K562 (cell line): Measurements from ENCODE around the gene HPD. TPM values are rescaled to one million over a fixed set of nuclear protein-coding genes. Genes with fewer than 3 reads are reported as not detected.

ENCODE experiments used
- BACH1 ChIP-seq: fragments of 200-800 bp; sonication (Bioruptor generic); IDR thresholded peaks from 2 replicates; pipeline ENCODE4 v1.6.1; 2016; ENCODE audit warnings: missing genetic modification characterization, missing compliant biosample characterization
- CAMTA2 ChIP-seq: fragments of 250-450 bp; sonication (Bioruptor Pico); conservative IDR thresholded peaks from 2 replicates; pipeline ENCODE4 v1.5.1; 2022
- COPS2 ChIP-seq: fragments of 450-650 bp; conservative IDR thresholded peaks from 2 replicates; pipeline ENCODE4 v1.6.1; 2016; ENCODE audit warnings: mild to moderate bottlenecking, moderate library complexity
- LCOR ChIP-seq: sonication (generic); formaldehyde crosslinking; IDR thresholded peaks from 2 replicates; pipeline ENCODE4 v1.8.0; 2022; ENCODE audit warnings: mild to moderate bottlenecking, missing genetic modification reagents
- NFATC3 ChIP-seq: fragments of 450-650 bp; IDR thresholded peaks from 2 replicates; pipeline ENCODE4 v1.6.1; 2017; ENCODE audit warnings: mild to moderate bottlenecking
- POLR2AphosphoS5 ChIP-seq: IDR thresholded peaks from 2 replicates; pipeline ENCODE4 v1.6.1; 2011; ENCODE audit warnings: mild to moderate bottlenecking, low read depth, low read length, moderate library complexity; ENCODE audit not compliant: control insufficient read depth, insufficient read depth
- RERE ChIP-seq: sonication (generic); formaldehyde crosslinking; IDR thresholded peaks from 2 replicates; pipeline ENCODE4 v1.8.0; 2023; ENCODE audit warnings: missing genetic modification reagents, mild to moderate bottlenecking, borderline replicate concordance
- RREB1 ChIP-seq: fragments of 250-450 bp; sonication (Bioruptor Pico); IDR thresholded peaks from 2 replicates; pipeline ENCODE4 v1.4.0; 2020
- ZNF239 ChIP-seq: fragments of 250-450 bp; sonication (Bioruptor Pico); IDR thresholded peaks from 2 replicates; pipeline ENCODE4 v1.4.0; 2020; ENCODE audit warnings: mild to moderate bottlenecking
- polyA plus RNA-seq, 8 experiments: library from polyadenylated mRNA; depleted of rRNA in 4 of 8; stranded (reverse) in 5 of 8; unstranded in 3 of 8; fragments of >200 nt; fragmentation: Nextera tagmentation in 2 of 8; fragmentation: Illumina TruSeq in 1 of 8; extraction: Ambion mirVana in 2 of 8; extraction: Trizol in 1 of 8; gene quantifications; 2 replicates each; pipeline versions ENCODE4 v1.2.1 to v1.2.3, GENCODE V29; 2011 to 2014; ENCODE audit warnings: inconsistent platforms in 1 of 8, missing spikeins in 1 of 8
- total RNA-seq, 7 experiments: library from RNA; depleted of rRNA in 6 of 7; stranded (reverse); fragments of >200 nt in 6 of 7; fragmentation: Illumina TruSeq in 2 of 7; extraction: Trizol in 2 of 7; gene quantifications; 2 replicates each; pipeline versions ENCODE4 v1.2.1 to v1.2.3, GENCODE V29; 2011 to 2021; ENCODE audit warnings: low replicate concordance in 1 of 7
- TF ChIP-seq, protein P1 (sequence below): fragments of 450-650 bp; IDR thresholded peaks from 2 replicates; pipeline ENCODE4 v1.6.1; 2018; ENCODE audit warnings: mild to moderate bottlenecking, low read depth; ENCODE audit not compliant: partially characterized antibody

HPD gene
- total and polyA plus RNA-seq, 9 of the 15 experiments (the other 6 are each of a cell fraction or from before 2014, with no cell fraction given) = 0.06 to 0.29 (median 0.07) TPM; not detected in 4

DNA sequence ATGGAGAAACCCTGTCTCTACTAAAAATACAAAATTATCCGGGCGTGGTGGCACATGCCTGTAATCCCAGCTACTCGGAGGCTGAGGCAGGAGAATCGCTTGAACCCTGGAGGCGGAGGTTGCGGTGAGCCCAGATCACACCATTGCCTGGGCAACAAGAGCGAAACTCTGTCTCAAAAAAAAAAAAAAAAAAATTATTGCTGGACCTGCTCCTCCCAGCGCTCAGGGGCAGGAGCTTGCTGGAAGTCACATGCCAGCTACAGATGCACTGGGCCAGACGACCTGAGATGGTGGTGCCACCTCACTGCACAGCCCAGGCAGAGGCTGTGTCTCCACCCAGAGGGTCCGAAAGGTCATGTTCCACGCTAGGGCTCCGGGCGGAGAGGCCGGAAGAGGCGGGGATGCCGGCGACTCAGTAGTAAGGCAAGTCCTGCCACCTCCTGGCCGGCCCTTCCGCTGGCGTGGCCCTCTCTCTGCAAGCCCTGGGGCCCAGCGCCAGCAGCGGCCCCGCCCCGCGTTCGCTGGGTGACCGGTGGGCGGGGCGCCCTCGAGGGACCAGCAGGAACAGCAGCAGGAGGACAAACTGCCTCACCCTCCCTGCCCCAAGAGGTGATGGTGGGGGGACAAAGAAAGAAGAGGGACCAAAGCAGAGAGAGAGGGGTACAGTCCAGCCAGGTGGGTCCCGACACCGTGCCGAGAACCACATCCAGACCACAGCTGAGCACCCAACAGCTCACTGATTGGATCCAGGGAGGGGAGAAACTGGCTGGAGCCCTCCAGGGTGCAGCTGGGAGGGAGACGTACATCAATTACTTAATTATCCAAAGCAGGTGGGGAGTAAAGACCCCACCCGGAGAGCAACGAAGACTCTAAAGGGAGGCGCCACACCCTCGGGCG is 61.6 kb downstream of the HPD start (continued):
- TF ChIP-seq RERE (CRISPR knock-in tag) = 0 out of 2 replicates have a peak, but pooled peaks have one; percentile 18
- no peak for TF ChIP-seq ZNF239
- TF ChIP-seq COPS2 = no peak
- TF ChIP-seq POLR2AphosphoS5 = peak; percentile 65
- TF ChIP-seq BACH1 (tag) = no peak
- TF ChIP-seq, protein P1, sequence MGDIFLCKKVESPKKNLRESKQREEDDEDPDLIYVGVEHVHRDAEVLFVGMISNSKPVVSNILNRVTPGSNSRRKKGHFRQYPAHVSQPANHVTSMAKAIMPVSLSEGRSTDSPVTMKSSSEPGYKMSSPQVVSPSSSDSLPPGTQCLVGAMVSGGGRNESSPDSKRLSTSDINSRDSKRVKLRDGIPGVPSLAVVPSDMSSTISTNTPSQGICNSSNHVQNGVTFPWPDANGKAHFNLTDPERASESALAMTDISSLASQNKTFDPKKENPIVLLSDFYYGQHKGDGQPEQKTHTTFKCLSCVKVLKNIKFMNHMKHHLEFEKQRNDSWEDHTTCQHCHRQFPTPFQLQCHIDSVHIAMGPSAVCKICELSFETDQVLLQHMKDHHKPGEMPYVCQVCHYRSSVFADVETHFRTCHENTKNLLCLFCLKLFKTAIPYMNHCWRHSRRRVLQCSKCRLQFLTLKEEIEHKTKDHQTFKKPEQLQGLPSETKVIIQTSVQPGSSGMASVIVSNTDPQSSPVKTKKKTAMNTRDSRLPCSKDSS = no peak
- no peak for TF ChIP-seq NFATC3
- TF ChIP-seq CAMTA2 = no peak
- TF ChIP-seq RREB1 (CRISPR knock-in tag) = 0 out of 2 replicates have a peak, but pooled peaks have one; percentile 32
- peak; percentile 79; the same call in 1 of the 2 replicates for TF ChIP-seq LCOR (CRISPR knock-in tag)
